ENCODE measurements around the gene SLC16A13. TPM values are rescaled to one million over a fixed set of nuclear protein-coding genes. Genes with fewer than 3 reads are reported as not detected.
"Not testable (repeated sequence)": the region's sequence is repeated elsewhere in the genome, so short reads cannot be mapped to it uniquely, and the experiment has no call there.

Gene SLC16A13, protein sequence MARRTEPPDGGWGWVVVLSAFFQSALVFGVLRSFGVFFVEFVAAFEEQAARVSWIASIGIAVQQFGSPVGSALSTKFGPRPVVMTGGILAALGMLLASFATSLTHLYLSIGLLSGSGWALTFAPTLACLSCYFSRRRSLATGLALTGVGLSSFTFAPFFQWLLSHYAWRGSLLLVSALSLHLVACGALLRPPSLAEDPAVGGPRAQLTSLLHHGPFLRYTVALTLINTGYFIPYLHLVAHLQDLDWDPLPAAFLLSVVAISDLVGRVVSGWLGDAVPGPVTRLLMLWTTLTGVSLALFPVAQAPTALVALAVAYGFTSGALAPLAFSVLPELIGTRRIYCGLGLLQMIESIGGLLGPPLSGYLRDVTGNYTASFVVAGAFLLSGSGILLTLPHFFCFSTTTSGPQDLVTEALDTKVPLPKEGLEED
- 1 to 10 TPM; 5.7 to 7.0 (median 6.7) TPM for total RNA-seq

DNA sequence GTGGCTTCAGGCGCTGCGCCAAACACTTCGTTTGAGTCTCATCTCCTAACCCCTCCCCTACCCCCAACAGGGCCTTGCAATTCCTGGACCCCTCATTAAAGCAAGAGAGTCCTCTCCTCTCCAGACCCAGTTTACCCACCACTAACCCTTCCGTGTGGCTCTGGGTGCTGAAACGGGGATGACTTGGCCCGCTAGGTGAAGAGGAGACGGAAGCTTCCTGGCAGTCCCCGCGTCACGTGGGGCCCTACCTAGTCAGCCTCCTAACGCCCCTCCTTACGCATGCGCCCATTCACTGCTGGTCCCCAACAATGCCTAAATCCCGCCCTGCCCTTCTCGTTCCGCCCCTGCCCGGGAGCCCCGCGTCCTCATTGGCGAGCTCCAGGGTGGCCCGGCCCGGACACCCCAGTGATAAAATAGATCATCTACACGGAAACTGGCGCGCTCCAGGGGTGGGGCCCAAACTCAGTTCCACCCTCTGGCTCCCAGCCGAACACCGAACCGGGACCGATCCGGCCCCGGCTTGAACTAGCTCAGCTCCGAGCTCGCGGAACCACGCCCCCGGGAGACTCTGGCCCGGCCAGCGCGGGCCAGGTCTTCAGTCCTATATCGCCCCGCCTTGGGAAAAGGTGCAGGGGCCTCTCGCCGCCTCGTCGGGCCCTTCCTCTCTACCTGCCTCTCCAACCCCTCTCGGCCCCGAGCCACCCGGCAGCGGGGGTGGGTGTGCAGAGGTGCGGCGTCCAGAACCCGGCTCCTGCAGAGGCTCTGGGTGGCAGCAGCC, at the start of gene SLC16A13:
SLC16A13 (plus strand) TSS at position 425 of the 778 bp plus-strand sequence. CDS start 368 bp downstream, outside the sequence.
- peak; percentile 96 for DNase-seq
- peak; percentile 94 to 96 for ATAC-seq
- no peaks in the 10 kb centered on the region for H3K27me3 Mint-ChIP-seq (ENCODE audit: low read depth)
- H3K4me1 Mint-ChIP-seq (ENCODE audit: low read depth): peaks cover 54% of the 10 kb centered on the region
- H3K36me3 Mint-ChIP-seq (ENCODE audit: insufficient read depth): no peaks in the 10 kb centered on the region
- peak within 1 kb of the TSS; percentile 94 for H3K4me3 Mint-ChIP-seq
- H3K9me3 Mint-ChIP-seq: no peaks in the 10 kb centered on the region

DNA sequence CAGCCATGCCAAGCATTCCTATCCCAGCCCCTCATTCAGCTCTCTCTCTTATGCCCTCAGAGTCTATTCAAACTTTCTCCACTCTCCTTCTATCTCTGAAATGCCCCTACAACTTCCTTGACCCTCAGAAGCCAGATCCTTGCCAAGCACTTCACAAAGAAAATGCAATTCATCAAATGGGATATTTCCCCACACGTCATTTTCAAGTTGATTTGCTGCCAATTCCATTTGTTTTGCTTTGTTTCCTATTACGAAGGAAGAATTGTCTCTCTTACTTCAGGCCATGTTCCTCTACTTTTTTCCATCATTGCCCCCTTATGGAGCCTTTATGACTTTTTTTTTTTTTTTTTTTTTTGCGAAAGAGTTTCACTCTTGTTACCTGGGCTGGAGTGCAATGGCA, 49.1 kb upstream of the SLC16A13 start:
- DNase-seq (no peak), ATAC-seq (no peak)
- H3K9me3 Mint-ChIP-seq: no peaks in the 10 kb centered on the region
- no peaks in the 10 kb centered on the region for H3K4me1 Mint-ChIP-seq (ENCODE audit: low read depth)
- H3K36me3 Mint-ChIP-seq (ENCODE audit: insufficient read depth): peaks cover 8% of the 10 kb centered on the region
- no peaks in the 10 kb centered on the region for H3K27me3 Mint-ChIP-seq (ENCODE audit: low read depth)
- H3K4me3 Mint-ChIP-seq: no peak overlapping the region

DNA sequence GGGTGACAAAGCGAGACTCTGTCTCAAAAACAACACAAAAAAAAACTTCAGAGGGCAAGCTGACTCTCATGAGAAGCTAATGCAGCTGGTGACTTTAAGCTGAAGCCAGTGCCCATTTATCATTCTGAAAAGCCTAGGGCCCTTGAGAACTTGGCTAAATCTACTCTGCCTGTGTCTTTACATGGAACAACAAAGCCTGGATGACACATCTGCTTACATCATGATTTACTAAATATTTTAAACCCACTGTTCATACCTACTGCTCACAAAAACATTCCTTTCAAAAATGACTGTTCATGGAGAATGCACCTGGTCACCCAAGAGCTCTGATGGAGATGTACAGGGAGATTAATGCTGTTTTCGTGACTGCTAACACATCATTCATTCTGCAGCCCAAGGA, 46.0 kb upstream of the SLC16A13 start:
- Mint-ChIP-seq H3K9me3 (no peaks in the 10 kb centered on the region), H3K4me1 (ENCODE audit: low read depth) (no peaks in the 10 kb centered on the region), H3K4me3 (no peak overlapping the region), H3K36me3 (ENCODE audit: insufficient read depth) (peaks cover 8% of the 10 kb centered on the region), H3K27me3 (ENCODE audit: low read depth) (no peaks in the 10 kb centered on the region)
- ATAC-seq (no peak), DNase-seq (no peak)

DNA sequence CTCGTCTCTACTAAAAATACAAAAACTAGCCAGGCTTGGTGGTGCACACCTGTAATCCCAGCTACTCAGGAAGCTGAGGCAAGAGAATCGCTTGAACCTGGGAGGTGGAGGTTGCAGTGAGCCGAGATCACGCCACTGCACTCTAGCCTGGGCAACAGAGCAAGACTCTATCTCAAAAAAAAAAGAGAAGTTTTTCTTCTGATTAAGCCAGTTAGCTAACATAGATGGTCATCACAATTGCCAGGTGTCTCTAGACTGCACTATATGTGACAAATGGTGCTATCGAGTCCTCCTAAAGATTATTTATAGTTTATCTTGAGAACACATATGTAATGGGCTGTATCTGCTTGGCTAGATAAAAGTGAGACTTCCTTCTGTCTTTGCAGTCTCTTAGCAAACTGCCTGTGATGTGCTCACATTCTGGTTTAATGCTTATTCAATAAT, 42.2 kb upstream of the SLC16A13 start:
- not testable (repeated sequence) for H3K9me3 Mint-ChIP-seq; ATAC-seq; H3K36me3 Mint-ChIP-seq (ENCODE audit: insufficient read depth); H3K4me3 Mint-ChIP-seq; H3K27me3 Mint-ChIP-seq (ENCODE audit: low read depth); DNase-seq; H3K4me1 Mint-ChIP-seq (ENCODE audit: low read depth)

DNA sequence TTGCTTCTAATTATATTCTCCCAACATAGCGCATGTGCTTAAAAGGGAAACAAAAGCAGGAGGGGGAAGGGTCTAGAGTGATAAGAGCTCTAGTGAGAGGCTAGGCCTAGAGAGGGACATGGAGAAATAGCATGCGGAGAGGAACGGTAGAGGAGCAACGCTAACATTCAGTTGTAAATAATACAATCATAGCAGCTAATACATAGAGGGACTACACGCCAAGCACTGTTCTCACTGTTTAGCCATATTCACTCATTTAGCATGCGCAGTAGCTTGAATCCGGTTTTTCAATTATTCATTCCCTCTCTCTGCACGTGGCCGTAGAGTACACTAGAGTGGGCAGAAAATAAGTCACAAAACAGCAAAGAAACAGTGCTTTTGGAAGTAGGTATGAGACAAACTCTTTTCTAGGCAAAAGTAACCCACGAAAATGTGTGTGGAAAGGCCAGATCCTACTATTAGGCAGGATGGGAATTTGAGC, 41.7 kb upstream of the SLC16A13 start:
- DNase-seq (no peak), ATAC-seq (no peak)
- no peak overlapping the region for H3K4me3 Mint-ChIP-seq
- H3K4me1 Mint-ChIP-seq (ENCODE audit: low read depth): peaks cover 3% of the 10 kb centered on the region
- H3K9me3 Mint-ChIP-seq: no peaks in the 10 kb centered on the region
- no peaks in the 10 kb centered on the region for H3K27me3 Mint-ChIP-seq (ENCODE audit: low read depth)
- peaks cover 9% of the 10 kb centered on the region for H3K36me3 Mint-ChIP-seq (ENCODE audit: insufficient read depth)

DNA sequence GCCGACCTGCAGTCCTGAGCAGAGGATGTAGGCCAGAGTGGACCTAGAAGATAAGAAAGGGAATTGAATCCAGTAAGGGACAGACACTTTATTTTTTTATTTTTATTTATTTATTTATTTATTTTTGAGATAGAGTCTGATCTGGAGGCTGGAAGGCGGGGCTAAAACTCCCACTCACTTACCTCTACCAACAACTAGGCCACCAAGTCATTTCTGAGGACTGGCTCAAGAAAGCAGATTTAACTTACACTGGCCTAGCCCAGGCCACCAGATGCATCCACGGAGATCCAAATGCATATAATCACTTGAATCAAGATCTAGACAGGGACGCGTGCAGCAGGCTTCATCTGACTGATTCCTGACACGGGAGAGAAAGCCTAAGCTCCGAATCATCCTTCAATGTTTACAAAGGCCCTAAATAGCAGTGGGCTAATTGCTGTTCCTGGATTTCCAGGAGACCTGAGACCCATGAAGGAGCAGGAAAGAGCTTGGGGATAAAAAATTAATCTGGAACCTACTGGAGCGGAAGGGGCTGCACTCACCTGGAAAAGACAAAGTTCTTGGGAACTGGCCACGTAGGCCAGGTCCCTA, 41.1 kb upstream of the SLC16A13 start:
- ATAC-seq (no peak), DNase-seq (no peak)
- peaks cover 3% of the 10 kb centered on the region for H3K4me1 Mint-ChIP-seq (ENCODE audit: low read depth)
- H3K9me3 Mint-ChIP-seq: no peaks in the 10 kb centered on the region
- H3K27me3 Mint-ChIP-seq (ENCODE audit: low read depth): no peaks in the 10 kb centered on the region
- H3K4me3 Mint-ChIP-seq: no peak overlapping the region
- H3K36me3 Mint-ChIP-seq (ENCODE audit: insufficient read depth): peaks cover 10% of the 10 kb centered on the region

DNA sequence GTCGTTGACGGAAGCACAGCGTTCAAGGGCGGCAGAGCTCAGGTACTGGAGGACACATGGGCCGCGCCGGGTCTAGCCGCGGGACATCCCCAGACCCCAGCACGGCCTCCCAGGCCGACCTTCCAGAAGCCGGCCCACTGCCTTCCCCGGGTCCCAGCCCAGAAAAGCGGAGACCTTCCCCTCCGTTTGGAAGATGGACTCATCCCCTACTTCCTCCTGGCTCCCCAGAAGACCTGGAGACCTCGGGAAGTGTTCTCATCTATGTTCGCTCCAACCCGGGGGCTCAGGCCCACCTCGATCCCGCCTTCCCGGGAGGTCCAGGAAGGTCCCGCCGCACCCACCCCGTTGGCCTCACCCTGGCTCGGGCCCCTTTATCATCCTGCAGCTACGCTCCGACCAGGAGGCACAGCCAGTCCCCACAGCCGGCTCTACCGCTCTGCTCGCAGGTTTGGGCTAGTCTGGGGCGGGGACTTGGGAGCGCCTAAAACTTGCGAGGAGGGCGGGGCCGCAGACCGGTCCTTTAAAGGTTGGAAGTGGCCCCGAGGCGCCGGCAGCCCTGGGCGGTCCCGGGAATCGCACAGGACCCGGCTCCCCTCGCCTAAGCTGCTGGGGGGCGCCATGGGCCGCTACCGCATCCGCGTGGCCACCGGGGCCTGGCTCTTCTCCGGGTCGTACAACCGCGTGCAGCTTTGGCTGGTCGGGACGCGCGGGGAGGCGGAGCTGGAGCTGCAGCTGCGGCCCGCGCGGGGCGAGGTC, 40.1 kb upstream of the SLC16A13 start, which contains the start of gene ALOX12:
ALOX12 (plus strand) TSS at position 550 of the 756 bp plus-strand sequence; CDS start at position 619, 69 bp downstream.
- ATAC-seq: no peak
- H3K4me1 Mint-ChIP-seq (ENCODE audit: low read depth): peaks cover 3% of the 10 kb centered on the region
- no peaks in the 10 kb centered on the region for H3K27me3 Mint-ChIP-seq (ENCODE audit: low read depth)
- H3K36me3 Mint-ChIP-seq (ENCODE audit: insufficient read depth): peaks cover 16% of the 10 kb centered on the region
- H3K4me3 Mint-ChIP-seq: no peak within 1 kb of the TSS
- no peaks in the 10 kb centered on the region for H3K9me3 Mint-ChIP-seq
- no peak for DNase-seq

DNA sequence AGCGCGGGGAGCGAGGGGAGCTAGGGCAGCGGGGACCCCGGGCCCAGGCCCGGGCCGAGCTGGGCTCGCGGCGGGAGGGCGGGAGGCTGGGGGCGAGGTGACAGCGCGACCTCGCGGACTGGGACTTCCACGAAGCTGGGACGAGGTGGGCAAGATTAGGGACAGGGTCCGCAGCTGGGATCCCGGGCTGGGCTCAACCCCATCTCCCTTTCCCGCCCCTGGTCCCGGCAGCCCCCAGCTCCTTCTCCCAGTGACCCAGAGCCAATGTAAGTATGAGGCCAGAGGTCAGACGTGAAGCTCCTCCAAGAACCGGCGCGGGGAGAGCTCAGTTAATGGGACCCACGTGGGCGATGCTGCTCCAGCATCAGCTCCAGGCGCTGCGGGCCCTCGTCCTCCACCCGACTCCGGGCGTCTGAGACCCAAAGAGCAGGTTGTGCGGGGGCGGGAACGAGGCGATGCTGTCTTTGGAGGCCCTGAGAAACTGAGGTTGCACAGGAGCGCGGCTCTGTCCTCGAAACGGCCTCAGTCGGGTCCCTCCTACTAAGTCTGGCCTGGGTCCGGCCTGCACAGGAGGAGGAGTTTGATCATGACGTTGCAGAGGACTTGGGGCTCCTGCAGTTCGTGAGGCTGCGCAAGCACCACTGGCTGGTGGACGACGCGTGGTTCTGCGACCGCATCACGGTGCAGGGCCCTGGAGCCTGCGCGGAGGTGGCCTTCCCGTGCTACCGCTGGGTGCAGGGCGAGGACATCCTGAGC, 39.4 kb upstream of the SLC16A13 start:
- H3K27me3 Mint-ChIP-seq (ENCODE audit: low read depth): no peaks in the 10 kb centered on the region
- H3K9me3 Mint-ChIP-seq: no peaks in the 10 kb centered on the region
- peaks cover 3% of the 10 kb centered on the region for H3K4me1 Mint-ChIP-seq (ENCODE audit: low read depth)
- peaks cover 22% of the 10 kb centered on the region for H3K36me3 Mint-ChIP-seq (ENCODE audit: insufficient read depth)
- no peak overlapping the region for H3K4me3 Mint-ChIP-seq
- DNase-seq: no peak
- no peak for ATAC-seq

DNA sequence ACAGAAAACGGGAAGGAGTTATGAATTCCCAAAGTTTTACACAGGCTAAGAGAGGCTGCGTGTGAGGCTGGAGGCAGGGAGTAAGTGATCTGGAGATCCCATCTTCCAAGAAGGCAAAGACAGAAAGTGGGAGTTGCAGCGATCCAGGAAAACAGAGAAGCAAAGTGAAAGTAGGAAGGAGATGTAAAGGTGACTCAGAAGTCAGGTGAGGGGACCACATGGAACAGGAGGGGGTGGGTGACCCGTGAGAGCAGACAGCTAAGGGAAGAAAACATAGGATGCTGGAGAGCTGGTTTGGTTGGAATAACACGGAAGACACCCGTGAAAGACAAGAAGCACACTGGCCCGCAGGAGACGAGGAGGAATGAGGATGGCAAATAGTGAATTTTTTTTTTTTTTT, 38.6 kb upstream of the SLC16A13 start:
- no peak for ATAC-seq
- Mint-ChIP-seq H3K4me3 (no peak overlapping the region), H3K9me3 (no peaks in the 10 kb centered on the region), H3K36me3 (ENCODE audit: insufficient read depth) (peaks cover 26% of the 10 kb centered on the region), H3K27me3 (ENCODE audit: low read depth) (no peaks in the 10 kb centered on the region), H3K4me1 (ENCODE audit: low read depth) (peaks cover 4% of the 10 kb centered on the region)
- no peak for DNase-seq

DNA sequence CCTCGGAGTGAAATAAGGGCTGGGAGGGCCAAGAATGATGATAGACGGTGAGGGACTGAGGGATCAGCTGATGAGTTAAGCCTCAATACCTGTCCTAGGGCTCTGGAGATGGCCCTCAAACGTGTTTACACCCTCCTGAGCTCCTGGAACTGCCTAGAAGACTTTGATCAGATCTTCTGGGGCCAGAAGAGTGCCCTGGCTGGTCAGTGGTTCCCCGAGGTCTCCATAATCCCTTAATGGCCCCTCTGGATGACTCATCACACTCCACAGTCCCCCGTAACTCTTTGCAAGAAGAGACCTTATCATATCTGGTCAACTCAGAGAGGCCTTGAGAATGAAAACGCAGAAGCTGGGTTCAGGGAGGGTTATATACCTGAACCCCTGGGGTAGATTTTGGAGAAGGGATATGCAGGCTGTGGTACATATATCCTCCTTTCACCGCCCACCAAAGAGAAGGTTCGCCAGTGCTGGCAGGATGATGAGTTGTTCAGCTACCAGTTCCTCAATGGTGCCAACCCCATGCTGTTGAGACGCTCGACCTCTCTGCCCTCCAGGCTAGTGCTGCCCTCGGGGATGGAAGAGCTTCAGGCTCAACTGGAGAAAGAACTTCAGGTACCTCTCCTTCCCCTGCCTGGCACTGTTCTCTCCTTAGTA, 36.8 kb upstream of the SLC16A13 start:
- no peaks in the 10 kb centered on the region for H3K9me3 Mint-ChIP-seq
- no peak for DNase-seq
- H3K27me3 Mint-ChIP-seq (ENCODE audit: low read depth): no peaks in the 10 kb centered on the region
- H3K4me1 Mint-ChIP-seq (ENCODE audit: low read depth): peaks cover 5% of the 10 kb centered on the region
- no peak for ATAC-seq
- no peak overlapping the region for H3K4me3 Mint-ChIP-seq
- peaks cover 31% of the 10 kb centered on the region for H3K36me3 Mint-ChIP-seq (ENCODE audit: insufficient read depth)

DNA sequence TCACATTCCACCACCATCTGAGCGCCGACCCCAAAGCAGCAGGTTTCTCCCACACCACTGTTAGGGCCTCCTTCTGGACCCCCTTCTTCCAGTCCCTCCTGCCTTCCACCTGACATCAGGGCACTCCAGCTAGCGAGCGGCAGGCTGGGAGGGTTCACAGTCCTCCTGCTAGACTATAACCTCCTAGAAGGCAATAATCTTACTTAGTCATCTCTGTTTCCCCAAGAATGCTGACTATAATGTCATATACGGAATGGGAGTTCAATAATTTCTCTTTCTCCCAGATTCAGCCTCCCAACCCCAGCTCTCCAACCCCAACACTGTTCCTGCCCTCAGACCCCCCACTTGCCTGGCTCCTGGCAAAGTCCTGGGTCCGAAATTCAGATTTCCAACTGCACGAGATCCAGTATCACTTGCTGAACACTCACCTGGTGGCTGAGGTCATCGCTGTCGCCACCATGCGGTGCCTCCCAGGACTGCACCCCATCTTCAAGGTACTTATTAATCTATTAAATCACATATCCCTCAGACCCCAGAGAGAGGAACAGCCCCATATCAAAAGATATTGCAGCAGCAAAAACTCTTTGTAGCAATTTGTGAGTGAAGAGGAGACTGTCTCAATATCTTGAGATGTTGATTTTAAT, 34.4 kb upstream of the SLC16A13 start:
- peak; percentile 46 for DNase-seq
- Mint-ChIP-seq H3K9me3 (no peaks in the 10 kb centered on the region), H3K36me3 (ENCODE audit: insufficient read depth) (peaks cover 31% of the 10 kb centered on the region), H3K27me3 (ENCODE audit: low read depth) (no peaks in the 10 kb centered on the region), H3K4me3 (no peak overlapping the region), H3K4me1 (ENCODE audit: low read depth) (peaks cover 10% of the 10 kb centered on the region)
- ATAC-seq: no peak

DNA sequence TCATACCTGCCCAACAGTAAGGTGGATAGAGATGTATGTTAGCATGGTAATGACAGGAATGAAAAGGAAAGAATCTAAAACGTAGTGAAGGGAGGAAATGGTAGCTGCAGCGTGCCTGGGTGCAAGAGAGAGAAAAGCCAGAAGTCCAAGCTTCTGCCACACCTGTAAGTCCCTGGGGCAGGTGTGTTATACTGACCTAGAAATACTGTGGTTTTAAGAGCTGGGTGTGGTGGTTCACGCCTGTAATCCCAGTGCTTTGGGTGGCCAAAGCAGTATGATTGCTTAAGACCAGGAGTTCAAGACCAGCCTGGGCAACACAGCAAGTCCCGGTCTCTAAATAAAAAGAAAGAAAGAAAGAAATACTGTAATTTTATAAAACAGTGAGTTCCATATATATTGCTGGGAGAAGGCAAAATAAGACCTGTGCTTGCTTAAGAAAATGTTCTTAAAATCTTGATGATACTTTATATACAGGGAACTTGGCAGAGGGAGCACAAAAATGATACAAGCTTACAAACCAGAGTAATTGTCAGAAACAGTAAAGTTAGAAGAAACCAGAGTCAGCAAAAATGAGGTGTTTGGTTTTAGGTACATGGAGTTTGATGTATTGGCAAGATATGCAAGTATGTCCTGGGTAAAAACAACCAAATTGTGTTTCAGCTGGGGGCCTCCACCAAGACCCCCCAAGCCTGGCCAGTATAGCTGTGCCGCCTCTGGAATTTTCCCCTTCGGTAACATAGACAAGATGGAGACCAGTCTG, 33.3 kb upstream of the SLC16A13 start:
- H3K9me3 Mint-ChIP-seq: no peaks in the 10 kb centered on the region
- DNase-seq (no peak), ATAC-seq (no peak)
- peaks cover 31% of the 10 kb centered on the region for H3K36me3 Mint-ChIP-seq (ENCODE audit: insufficient read depth)
- peaks cover 12% of the 10 kb centered on the region for H3K4me1 Mint-ChIP-seq (ENCODE audit: low read depth)
- no peaks in the 10 kb centered on the region for H3K27me3 Mint-ChIP-seq (ENCODE audit: low read depth)
- no peak overlapping the region for H3K4me3 Mint-ChIP-seq

Data from activated T-cell treated with anti-CD3 and anti-CD28 coated beads, Interleukin-2, amount 50 U/mL, for 4 hours (primary cell).